T47D (cell line): ENCODE data around the gene DDX24.

Experiments
- DNase-seq, 2 experiments: peaks; one replicate each; pipeline versions ENCODE4 v3.0.0 to v3.0.0-alpha.2; 2011 to 2012; ENCODE audit warnings: low read depth in 1 of 2, low spot score in 1 of 2
- JUND ChIP-seq: IDR thresholded peaks from 2 replicates; pipeline ENCODE4 v1.6.1; 2012; ENCODE audit warnings: low read depth
- in situ Hi-C: cut with HindIII; loops from 2 replicates; pipeline ENCODE4 v1.10.0; 2016; ENCODE audit warnings: low sequenced_read_pairs, low pct_unique_long_range_greater_than_20kb

The DDX24 gene

DNA sequence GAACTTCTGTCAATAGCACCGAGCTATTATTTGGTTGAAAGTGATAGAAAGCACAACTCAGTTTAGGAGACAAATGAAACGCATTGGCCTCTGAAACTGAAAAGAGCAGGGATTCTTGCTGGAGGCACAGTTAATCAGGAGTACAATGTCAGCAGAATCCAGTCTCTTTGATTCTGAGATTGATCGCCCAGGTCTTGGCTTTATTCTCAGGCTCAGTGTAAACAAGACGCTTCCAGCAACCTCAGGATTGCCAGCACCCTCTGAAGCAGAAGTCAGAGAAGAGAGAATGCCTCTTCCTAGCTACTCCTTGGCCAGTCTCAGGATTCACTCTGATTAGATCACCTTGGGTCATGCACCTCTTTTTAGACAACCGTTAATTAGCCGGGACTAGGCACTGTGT, 66.6 kb downstream of the DDX24 start:
- TF ChIP-seq JUND, result no peak
- in situ Hi-C loops, result no loop called here
- DNase-seq, result no peak

DNA sequence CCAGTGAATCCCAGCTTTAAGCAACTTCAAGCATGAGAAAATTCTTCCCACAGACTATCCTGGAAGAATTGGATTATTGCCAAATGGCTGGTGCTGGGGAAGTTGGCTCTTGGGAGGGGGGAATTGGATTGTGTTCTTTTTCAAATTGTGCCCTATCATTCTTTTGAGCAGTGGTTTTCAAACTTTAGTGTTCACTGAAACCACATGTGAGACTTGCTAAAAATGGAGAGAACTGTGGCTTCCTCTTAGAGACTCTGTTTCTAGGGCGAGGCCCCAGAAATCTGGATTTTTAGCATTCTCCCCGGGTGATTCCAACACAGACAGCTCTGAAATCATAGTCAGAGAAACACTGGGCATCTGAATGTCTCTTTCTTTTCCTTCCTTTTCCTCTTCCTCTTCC, 69.2 kb downstream of the DDX24 start:
- no peak for TF ChIP-seq JUND
- DNase-seq, result peak in 1 of 2 experiments; percentile 20
- in situ Hi-C loops, result no loop called here

DNA sequence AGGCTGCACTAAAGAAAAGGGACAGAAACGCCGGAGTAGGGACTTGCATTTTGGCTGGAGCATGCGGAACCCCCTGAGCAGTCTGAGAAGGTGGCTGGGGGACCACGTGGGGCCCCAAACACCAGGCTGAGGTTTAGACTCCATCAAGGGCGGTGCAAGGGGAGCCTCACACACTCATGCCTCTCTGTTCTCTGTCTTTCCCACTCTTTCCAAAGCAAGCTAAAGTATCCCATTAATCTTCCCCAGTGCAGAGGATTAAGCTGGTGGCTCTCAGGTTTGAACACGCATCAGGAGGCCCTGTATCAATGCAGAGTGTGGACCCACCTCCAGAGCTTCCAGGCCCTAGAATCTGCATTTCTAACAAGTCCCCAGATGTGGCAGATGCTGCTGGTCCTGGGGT, 70.4 kb downstream of the DDX24 start:
- no peak for TF ChIP-seq JUND
- no peak for DNase-seq
- in situ Hi-C loops, result no loop called here

DNA sequence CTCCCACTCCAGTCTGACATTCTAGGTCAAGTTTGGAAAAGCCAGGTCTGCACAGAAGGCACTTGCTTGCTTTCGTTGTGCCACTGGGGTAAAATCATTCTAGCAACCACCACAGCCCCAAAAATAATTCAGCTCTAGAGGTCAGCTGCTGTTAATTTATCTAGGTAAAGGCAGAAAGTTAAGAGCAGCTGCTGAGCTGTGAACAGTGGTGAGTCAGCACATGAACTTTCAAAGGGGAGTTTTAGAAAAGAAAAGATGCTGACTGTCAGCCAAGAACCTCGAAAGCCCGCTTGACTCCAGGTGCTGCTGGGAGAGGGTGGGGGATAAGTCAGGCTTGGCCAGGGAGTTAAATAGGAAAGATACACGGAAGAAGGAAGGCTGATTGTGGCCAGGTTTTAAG, 71.2 kb downstream of the DDX24 start:
- in situ Hi-C loops, result no loop called here
- no peak for TF ChIP-seq JUND
- DNase-seq, result no peak

DNA sequence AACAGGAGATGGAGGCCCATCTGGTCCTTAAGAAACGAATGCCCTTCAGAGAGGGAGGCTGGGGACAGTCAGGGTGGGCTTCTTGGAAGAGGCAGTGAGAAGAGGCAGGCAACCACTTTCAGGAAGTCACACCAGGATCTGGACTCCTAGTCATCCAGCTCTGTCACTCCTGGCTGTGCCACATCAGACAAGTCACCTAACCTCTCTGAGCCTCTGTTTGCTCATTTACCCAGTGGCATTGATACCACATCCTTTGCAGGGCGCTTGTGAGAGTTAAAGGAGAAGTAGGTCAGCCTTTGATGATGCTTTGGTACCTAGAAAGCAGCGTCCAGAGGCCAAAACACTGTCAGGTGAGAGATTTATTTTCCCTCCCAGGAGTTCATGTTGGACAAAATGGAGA, 72.8 kb downstream of the DDX24 start:
- DNase-seq, result no peak
- in situ Hi-C loops, result no loop called here
- TF ChIP-seq JUND, result no peak

DNA sequence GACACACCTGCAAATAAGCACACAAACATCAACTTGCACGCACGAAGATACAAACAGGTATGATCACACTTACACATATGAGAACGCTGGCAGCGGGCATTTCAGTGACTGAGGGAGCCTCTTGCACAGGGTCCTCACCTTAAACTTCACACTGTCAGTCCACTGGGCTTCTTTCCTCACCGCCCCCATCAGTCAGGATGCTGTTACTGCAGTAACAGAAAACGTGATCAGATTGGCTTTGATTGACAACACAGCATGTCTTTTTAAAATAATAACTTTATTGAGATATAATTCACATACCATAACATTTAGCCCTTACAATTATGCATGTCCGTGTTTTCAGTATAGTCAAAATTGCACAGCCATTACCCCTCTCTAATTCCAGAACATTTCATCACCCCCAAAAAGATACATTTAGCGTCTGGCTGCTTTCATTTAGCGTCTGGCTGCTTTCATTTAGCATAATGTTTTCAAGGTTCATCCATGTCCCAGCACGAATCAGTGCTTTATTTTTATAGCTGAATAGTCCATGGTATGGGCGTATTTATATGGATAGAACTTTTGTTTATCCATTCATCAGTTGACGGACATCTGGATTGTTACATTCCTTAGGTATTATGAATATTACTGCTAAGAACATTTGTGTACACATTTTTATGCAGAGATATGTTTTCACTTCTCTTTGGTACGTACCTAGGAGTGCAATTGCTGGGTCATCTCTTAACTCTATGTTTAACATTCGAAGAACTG, 75.5 kb downstream of the DDX24 start:
- no peak for TF ChIP-seq JUND
- in situ Hi-C loops, result no loop called here
- DNase-seq, result peak in 1 of 2 experiments; percentile 49

DNA sequence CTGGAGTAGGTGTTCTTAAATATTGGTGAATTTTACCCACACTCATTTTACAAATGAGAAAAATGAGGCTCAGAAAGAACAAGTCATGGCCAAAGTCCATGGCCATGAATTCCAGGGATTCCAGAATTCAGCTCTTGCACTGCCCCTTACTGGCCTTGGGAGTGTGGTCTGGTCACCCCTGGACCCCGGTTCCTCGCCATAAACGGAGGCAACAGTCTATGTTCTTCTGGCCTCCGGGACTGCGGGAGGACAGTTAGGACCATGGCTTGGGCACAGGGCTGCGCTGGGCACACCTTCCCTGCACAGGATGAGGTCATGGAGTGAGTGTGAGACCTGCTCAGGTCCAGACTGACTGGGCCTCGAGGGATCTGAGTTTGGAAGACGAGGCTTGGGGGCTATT, 77.0 kb downstream of the DDX24 start:
- no peak for TF ChIP-seq JUND
- DNase-seq, result no peak
- in situ Hi-C loops, result no loop called here

DNA sequence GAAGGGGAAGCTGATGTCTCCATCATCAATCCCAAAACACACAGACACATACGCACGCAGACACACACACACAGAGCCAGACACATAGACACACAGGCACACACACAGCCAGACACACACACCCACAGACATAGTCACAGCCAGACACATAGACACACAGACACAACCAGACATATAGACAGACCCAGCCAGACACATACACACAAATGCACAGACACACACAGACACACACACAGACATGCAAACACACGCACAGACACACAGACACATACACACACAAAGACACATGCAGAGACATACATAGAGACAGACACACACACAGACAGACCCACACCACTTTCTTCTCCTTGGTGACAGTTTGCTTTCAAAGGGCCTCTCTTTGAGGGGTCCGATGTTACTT, 77.6 kb downstream of the DDX24 start:
- in situ Hi-C loops, result no loop called here
- TF ChIP-seq JUND, result no peak
- no peak for DNase-seq

DNA sequence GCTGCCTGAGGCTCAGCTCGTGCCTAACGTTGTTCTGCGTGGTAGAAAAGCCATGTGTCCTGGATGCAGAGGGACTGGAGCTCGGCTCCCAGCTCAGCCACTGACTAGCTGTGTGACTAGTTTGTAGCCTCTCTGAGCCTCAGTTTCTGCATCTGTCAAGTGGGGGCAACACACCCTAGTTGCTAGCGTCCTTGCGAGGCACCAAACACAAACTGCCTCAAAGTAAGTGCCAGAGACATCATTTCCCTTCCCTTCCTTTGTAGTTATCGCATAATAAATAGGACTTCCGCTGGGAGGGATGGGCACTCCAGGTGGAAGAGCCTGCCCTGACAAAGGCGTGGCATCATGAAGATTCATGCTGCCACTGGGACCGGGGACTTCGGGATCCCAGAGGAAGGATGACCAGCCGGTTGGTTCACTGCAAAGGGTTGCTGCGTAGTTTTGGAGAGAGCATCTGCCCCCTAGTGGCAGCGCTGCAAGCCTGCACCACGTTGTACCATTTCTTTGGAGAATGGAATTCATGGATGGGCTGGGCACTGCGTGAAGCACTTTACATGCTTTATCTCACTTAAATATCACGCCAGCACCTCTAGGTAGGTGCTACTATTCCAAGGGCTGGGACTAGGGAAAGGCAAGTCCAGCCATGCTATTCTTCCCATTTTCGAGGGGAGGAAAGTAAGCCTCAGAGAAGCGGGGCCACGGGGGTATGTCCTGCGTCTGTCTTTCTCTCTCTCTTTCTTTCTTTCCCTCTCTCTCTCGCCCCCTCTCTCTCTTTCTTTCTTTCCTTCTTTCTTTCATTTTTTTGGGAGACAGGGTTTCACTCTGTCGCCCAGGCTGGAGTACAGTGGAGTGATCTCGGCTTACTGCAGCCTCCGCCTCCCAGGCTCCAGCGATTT, 79.3 kb downstream of the DDX24 start:
- TF ChIP-seq JUND, result no peak
- in situ Hi-C loops, result no loop called here
- peak; percentile 83 to 88 for DNase-seq

DNA sequence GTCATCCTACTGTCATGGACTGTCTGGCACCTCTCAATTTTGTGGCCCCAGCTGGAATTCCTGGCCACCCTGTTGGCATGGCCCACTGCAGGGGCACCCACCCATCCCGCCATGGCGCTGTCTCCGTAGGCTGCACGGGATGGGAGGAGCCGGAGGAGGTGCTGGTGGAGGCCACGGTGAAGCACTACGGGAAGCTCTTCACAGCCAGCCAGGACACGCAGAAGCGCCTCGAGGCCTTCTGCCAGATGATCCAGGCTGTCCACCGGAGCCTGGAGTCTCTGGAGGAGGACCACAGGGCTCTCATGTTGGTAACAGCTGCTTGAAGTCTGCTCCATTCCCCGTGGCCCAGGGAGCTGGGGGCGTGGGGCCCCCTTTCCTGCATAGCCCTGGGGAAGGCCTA, 80.0 kb downstream of the DDX24 start:
- in situ Hi-C loops, result no loop called here
- DNase-seq, result no peak
- TF ChIP-seq JUND, result no peak

DNA sequence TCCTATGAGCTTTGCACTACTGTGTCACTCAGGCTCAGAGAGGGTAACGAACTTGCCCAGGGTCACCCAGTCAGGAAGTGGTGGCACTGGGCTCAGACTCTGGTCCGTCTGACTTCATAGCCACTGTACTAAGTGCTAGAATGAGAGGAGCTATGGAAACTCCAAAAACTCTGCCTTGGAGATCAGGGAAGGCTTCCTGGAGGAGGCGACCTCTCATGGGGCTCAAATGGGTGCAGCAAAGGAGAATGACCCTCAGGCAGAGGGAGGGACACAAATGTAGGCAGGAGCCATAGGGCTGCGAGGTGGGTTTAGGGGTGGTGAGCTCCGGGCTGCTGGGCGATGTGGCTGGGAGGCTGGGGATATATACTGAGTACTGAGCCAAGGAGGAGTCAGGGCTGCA, 80.7 kb downstream of the DDX24 start:
- in situ Hi-C loops, result no loop called here
- no peak for TF ChIP-seq JUND
- DNase-seq, result no peak

DNA sequence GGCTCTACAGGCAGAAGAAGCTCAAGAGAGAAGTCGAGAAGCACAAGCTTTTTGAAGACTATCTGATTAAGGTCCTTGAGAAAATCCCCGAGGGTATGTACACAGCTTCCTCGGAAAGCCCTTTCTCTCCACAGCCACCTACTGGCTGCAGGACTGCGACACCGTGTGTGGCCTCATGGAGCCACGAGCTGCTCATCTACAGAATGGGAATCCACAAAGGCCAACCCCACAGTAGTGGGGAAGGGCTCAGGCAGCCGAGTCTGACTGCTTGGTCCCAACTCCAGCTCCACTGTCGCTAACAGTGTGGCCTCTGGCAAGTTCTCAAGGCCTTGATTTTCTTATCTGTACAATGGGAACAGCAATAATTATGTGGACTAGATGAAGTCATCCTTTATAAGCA, 81.4 kb downstream of the DDX24 start:
- peak; percentile 63 to 91 for DNase-seq
- no peak for TF ChIP-seq JUND
- in situ Hi-C loops, result no loop called here

DNA sequence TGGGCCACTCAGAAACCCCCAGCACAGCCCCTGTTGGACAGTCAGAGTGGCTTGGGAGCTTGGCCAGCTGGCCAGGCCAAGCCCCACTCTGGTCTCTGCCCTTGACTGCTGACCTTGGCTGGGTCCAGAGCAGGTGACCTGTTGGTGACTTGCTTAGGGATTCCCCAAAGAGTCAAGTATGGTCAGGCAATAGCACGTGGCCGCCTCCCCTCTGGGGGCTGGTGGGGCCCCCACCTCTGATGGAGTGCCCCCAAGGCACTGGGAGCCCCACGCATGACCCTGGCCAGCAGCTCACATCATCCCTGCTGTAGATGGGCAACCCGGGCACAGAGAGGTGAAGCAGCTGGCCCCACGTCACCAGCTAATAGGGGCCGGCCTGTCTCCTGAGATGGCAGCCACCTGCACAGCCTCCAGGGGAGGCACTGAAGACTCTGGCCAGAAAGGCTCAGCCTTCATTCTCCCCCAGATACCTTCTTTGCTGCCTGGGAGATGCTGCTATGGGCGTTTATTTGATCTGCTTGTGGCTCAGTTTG, 82.1 kb downstream of the DDX24 start:
- no peak for TF ChIP-seq JUND
- in situ Hi-C loops, result no loop called here
- no peak for DNase-seq
